ENCODE measurements around the gene ADARB2.

Gene ADARB2

DNA sequence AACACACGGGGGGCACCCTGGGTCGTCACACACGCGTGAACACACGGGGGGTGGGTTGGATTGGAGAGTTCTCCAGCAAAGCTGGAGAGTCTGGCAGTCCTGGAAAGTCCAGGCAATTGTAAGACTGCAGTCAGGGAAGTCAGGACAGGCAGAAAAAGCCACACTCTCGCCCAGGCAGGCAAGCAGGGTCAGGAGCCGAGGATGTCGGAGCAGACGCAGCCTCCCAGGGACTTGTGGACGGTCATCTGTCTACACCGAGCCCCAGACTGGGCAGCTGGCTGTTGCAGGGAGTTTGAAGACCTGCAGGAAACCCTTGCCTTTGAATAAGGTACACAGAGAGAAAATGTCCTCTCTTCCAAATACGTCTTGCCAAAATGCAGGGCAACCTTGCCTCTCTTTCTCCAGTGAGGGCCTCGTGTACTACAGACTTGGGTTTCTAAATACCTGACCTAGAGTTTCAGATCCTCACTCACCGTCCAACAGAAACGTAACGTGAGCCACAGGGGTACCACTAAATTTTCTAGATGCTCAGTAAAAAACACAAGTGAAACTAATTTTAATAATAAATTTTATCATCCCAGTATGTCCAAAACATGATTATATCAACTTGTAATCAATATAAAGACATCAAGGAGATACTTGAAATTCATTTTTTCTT is 176.7 kb downstream of the ADARB2 start:
- TF ChIP-seq, protein P1, sequence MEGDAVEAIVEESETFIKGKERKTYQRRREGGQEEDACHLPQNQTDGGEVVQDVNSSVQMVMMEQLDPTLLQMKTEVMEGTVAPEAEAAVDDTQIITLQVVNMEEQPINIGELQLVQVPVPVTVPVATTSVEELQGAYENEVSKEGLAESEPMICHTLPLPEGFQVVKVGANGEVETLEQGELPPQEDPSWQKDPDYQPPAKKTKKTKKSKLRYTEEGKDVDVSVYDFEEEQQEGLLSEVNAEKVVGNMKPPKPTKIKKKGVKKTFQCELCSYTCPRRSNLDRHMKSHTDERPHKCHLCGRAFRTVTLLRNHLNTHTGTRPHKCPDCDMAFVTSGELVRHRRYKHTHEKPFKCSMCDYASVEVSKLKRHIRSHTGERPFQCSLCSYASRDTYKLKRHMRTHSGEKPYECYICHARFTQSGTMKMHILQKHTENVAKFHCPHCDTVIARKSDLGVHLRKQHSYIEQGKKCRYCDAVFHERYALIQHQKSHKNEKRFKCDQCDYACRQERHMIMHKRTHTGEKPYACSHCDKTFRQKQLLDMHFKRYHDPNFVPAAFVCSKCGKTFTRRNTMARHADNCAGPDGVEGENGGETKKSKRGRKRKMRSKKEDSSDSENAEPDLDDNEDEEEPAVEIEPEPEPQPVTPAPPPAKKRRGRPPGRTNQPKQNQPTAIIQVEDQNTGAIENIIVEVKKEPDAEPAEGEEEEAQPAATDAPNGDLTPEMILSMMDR (IDR thresholded peaks at IDR 0.05; ENCODE audit: borderline replicate concordance, insufficient read depth, low read depth, low read length) = no peak
- no peak overlapping the region for H3K4me3 ChIP-seq (ENCODE audit: low read depth, low read length)

DNA sequence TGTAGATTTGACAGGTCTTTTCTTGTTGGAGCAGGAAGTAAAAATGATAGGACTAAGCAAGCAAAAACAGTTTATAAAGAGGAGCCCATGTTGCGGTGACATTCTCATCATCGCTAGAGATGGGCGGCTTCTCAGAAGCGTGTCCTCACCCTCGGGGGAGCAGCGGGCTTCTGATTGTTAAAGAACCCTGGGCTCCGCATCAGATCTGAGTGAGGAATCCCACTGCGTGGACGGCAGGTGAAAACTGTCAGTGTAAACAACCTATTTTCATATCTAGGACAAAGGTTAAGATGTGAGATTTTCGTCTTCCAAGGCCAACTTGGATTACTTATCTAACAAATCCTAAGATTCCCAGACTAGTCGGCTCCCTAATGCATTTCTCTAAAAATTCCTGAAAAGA is 177.6 kb downstream of the ADARB2 start:
- TF ChIP-seq, protein P1 (IDR thresholded peaks at IDR 0.05; ENCODE audit: borderline replicate concordance, insufficient read depth, low read depth, low read length) = no peak
- H3K4me3 ChIP-seq (ENCODE audit: low read depth, low read length) = no peak overlapping the region

DNA sequence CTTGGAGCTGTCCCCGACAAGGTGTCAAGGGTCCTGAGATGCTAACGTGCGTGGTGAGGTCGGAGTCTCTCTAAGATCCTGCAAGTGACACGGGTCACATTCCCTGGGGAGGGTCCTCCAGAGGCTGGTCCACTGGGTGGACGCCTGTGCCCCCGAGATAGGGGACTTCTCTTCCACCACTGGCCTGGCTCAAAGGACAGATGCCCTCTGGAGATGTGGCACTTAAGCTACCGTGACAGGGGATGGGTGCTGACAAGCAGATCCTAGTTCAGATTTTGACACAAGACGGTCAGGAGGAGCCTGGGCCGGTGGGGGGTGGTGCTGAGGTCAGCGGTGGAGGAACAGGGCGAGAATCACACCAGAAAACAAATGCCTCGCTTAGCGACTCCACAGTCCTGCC is 178.0 kb downstream of the ADARB2 start:
- TF ChIP-seq, protein P1 (IDR thresholded peaks at IDR 0.05; ENCODE audit: borderline replicate concordance, insufficient read depth, low read depth, low read length) = no peak
- no peak overlapping the region for H3K4me3 ChIP-seq (ENCODE audit: low read depth, low read length)

DNA sequence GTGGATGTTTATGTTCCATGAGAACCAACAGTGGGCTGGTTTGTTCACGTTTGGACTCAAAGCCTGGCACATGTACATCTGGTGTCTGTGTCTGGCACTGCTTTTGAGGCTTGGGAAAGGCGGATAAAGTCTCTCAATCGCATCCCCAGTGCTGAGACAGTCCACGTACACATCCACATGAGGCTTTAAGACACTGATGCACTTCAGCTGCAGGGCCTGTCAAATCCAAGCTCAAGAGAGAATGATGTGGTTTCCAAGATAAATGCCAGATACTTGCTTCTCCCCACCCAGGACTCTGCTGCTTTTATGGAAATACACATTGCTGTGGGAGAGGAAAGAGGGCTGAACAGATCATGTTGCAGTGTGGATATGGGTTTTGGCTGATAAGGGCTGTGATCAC is 178.4 kb downstream of the ADARB2 start:
- H3K4me3 ChIP-seq (ENCODE audit: low read depth, low read length) = no peak overlapping the region
- TF ChIP-seq, protein P1 (IDR thresholded peaks at IDR 0.05; ENCODE audit: borderline replicate concordance, insufficient read depth, low read depth, low read length) = no peak

DNA sequence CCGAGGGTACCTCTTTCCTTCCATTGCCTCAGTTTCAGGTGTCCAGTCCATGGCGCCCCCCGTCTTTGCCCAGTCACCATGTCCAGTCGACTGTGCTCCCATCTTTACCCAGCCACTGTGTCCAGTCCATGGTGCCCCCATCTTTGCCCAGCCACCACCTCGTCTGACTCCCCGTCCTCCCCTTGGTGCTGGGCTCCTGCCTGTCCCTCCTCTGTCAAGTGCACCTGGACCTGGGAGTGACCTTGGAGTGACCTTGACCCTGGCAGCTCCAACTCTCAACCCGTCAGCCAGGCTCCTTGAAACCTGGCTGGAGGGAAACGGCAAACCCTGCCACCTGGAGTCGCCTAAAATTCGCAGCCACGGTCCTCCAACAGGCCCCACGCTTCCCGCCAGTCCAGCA is 180.2 kb downstream of the ADARB2 start:
- TF ChIP-seq, protein P1 (IDR thresholded peaks at IDR 0.05; ENCODE audit: borderline replicate concordance, insufficient read depth, low read depth, low read length) = no peak
- H3K4me3 ChIP-seq (ENCODE audit: low read depth, low read length) = no peak overlapping the region

DNA sequence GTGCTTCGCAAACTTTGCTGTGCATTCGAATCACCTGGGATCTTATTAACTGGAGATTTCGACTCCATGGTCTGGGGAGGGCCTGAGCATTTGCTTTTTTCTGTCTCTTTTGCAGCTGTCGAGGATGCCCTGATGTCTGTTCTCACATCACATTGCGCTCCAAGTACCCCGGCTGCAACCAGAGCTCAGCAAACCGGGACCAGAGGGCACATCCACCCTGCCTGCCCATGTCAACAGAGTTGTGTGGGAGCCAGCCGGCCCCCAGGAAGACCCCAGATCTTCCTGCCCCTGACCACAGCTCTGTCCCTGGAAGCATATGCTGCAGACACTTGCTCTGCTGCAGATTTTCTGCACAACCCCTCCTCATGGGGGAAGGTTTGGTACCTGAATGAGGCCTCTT is 180.8 kb downstream of the ADARB2 start:
- TF ChIP-seq, protein P1 (IDR thresholded peaks at IDR 0.05; ENCODE audit: borderline replicate concordance, insufficient read depth, low read depth, low read length) = no peak
- H3K4me3 ChIP-seq (ENCODE audit: low read depth, low read length) = no peak overlapping the region

DNA sequence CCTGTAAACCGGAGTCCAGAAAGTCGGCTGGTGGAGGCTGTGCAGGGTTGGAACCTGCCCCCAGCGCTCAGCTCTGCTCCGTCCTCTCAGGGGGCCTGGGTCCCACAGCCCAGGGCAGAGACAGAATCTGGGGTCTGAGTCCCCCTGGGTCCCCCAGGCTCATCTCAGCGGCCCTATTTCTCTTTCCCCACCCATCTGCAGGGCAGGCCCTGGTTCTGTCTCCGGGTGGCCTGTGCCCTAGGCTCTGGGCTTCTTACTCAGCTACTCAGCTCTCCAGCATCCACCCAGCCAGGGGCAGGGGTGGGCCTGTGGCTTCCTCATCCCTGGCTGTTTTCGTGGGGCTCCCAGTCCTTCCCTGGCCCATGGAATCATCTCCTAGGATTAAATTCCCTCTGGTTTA is 183.4 kb downstream of the ADARB2 start:
- TF ChIP-seq, protein P1 (IDR thresholded peaks at IDR 0.05; ENCODE audit: borderline replicate concordance, insufficient read depth, low read depth, low read length) = no peak
- no peak overlapping the region for H3K4me3 ChIP-seq (ENCODE audit: low read depth, low read length)

All from GM12875 (cell line).